A204.1 (cell line): ENCODE data around the gene NTN5.
"Not testable (repeated sequence)": the region's sequence is repeated elsewhere in the genome, so short reads cannot be mapped to it uniquely, and the experiment has no call there.

Source experiments
- FAIRE-seq: peaks from 2 replicates; lab custom pipeline; 2012; peaks lifted over from hg19 to GRCh38; lab: Jason Lieb, UNC

NTN5 gene, protein sequence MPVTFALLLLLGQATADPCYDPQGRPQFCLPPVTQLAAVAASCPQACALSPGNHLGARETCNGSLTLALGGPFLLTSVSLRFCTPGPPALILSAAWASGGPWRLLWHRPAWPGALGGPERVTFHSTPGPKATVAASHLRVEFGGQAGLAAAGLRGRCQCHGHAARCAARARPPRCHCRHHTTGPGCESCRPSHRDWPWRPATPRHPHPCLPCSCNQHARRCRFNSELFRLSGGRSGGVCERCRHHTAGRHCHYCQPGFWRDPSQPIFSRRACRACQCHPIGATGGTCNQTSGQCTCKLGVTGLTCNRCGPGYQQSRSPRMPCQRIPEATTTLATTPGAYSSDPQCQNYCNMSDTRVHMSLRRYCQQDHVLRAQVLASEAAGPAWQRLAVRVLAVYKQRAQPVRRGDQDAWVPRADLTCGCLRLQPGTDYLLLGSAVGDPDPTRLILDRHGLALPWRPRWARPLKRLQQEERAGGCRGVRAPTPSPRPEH

DNA sequence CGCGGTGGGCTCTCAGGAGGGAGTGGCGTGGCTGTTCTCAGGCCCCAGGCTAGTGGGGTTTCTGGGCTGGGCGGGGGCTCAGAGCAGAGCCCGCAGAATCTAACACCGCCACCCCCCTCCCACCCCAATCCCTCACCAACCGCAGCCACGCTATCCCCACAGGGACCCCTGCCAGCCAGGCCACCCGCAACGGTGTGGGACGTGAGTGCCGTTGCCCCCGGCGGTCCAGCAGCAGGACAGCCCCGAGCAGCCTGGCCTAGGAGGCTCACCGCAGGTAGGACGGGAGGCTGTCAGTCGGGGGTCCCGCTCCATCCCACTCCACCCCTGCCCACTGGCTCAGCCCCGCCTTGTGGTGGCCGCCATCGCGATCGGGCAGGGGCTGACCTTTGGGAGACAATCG lies at the start of gene NTN5:
Gene NTN5, minus strand, starts transcription at position 24 of the 400 bp plus-strand sequence. CDS start 2,031 bp downstream, outside the sequence.
- FAIRE-seq, result no peak

DNA sequence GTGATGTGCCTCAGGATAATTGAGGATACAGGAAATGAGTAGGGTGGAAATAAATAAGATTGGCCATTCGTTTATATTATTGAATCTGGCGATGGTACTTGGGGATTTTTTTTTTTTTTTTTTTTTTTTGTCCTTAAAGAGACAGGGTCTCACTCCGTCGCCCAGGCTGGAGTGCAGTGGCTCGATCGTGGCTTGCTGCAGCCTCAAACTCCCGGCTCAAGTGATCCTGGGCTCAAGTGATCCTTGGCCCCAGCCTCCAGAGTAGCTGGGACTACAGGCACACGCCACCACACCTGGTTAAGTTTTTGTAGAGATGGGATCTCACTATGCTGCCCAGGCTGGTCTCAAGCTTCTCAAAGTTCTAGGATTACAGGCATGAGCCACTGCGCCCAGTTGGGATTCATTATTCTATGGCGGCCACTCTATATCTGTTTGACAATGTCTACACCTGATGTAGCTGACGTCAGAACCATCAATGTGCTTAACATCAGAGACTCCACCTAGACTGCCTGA lies 49.4 kb upstream of the NTN5 start:
- no peak for FAIRE-seq

DNA sequence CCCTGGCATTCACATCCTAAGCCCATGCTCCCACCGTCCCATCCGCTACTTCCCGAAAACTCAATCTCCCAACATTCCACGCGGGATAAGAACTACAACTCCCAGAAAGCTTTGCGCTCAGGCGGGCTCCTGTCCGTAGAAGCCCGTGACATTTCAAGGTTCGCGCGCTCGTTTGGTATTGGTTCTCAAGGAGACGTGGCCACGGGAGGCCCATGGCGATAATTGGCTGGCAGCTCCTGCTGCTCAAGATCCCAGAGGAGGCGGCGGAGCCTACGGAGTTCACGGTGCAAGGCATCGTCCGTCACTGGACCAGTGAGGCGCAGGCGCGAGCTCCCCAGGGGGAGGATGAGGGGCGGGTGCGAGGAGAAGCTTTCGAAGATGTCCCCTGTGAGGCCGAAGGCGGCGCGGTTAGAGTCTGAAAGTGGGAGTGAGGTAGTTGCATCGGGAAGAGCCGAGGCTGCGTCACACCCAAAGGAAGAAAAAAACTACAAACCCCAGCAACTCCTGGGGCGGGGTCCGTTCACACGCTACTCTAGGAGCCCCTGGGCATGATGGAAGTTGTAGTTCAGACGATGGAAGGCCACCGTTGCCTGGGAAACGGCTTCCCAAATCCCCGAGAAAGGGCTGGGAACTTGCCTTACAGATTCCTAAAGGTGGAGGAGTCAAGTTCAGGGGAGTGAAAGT lies 47.9 kb upstream of the NTN5 start:
- peak; percentile 98 for FAIRE-seq

DNA sequence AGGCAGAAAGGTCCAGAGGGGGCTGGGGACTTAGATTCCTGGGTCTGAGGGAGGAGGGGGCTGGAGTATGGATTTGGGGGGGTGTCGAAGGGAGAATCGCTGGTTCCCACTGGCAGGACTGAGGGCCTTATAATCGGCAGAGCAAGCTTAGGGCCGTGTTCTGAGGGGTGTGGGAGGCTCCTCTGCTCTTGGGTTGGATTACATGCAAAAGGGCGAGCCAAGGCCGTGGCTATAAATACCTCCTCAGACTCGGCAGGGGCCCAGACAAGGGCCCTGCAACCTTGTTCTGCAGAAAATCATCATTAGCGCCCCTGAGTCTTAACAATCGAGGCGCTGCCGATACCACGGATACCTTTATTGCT lies 47.4 kb upstream of the NTN5 start:
- no peak for FAIRE-seq

DNA sequence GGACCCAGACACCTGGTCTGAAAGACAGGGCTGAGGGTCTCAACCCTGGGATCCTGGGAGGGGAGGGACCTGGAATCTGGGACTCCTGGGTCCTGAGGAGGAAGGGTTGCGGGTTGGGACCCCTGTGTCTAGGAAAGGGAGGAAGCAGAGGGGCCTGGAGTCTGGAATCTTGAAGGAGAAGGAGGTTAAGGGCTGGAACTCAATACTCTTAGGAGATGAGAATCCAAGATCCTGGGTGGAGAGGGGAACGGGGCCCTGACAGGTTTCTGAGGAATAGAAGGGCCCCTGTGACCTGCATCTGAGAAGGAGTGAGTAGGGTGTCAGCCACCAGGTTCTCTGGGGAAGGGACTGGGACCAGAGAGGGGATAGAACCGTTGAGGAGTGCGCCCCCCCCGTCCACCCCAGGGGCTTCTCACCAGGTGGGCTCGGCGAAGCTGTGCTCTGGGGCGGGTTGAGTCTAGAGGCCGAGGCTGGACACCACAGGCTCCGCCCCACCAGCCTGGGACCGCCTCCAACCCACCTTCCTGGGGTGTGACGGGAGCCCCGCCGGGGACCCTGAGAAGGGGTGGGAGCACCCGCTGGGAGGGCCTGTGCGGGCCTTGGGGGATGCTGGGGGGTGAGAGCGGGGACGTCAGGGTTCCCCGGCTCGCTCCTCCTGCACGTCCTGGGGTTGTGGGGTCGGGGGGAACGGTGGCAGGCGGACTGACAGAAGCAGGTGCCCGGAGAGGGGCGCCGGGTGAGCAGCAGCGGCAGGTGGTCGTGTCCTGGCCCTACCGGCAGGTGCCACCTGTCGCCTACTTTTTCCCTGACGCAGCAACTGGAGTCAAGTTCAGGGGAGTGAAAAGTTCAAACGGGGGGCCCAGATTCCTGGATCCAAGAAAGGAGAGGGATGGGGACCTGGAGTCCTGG lies 46.7 kb upstream of the NTN5 start, which contains the start of gene MAMSTR:
Gene MAMSTR, minus strand, starts transcription at position 463 of the 909 bp plus-strand sequence. CDS start 694 bp downstream, outside the sequence.
- FAIRE-seq, result no peak

GRCh38 chr19:48718711-48719231 lies 46.0 kb upstream of the NTN5 start:
- no peak for FAIRE-seq

GRCh38 chr19:48718106-48718505 lies 45.3 kb upstream of the NTN5 start:
- not testable (repeated sequence) for FAIRE-seq

GRCh38 chr19:48716562-48717291 lies 43.9 kb upstream of the NTN5 start:
- FAIRE-seq, result no peak

GRCh38 chr19:48715681-48716171 lies 42.9 kb upstream of the NTN5 start:
- FAIRE-seq, result no peak

- no peak for FAIRE-seq
Observed at GRCh38 chr19:48714759-48715675, 42.2 kb upstream of the NTN5 start.

DNA sequence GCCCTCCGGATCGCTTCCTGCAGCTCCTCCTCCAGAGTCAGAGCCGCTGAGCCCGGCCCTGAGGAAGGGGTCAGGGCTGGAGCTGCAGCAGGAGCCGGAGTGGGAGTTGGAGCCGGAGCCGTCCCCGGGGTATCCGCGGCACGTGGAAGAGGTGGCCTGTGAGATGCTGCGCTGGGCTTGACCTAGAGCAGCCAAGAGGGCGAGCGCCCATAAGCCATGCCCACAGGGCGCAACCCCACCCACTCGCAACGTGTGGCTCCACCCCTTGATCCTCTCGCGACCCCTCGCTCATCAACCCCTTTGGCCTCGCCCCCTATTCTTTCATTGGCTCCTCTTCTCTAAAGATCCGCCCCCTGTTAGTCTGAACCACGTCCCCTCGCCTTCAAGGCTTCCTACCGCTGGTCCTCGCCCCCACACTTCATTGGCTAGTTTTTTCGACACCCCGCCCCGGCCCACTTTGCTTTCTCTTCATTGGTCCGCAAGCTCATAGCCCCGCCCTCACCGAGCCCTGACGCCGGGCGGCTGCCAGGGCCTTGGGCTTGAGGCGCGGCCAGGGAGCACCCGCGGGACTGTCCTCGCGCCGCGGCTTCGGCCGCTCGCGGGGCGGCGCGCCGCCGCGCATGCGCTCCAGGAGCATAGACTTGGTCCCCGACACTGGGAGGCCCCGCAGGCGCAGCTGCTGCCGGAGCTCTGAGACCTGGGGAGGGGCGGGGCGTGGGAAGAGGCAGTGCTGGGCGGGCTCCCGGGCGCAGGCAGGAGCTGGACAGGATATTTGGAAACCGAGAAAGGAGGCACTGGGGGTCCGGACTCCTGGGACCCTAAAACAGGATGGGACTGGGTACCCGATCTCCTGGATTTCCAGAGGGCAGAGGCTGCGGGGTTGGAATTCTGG lies 41.3 kb upstream of the NTN5 start:
- FAIRE-seq, result peak; percentile 97

GRCh38 chr19:48713041-48713863 lies 40.4 kb upstream of the NTN5 start:
- FAIRE-seq, result no peak

GRCh38 chr19:48711106-48711662 lies 38.4 kb upstream of the NTN5 start:
- no peak for FAIRE-seq

DNA sequence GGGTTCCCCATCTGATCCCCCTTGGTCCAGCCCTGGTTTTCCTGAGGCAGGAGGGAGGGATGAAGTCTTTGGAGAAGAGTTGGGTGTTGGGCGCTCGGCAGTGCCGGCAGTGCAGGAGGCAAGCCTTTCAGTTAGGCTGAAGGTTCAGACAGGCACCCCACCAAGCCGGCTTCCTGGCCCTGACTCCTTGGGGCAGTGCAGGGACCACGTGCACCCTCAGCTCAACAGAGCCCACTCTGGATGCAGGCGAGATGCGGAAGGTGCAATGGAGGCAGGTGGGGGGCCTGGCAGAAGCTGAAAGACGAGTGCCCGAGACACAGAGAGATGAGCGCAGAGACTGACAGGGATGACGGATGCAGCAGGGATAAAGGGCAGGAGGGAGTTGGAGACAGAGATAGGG lies 35.7 kb upstream of the NTN5 start:
- no peak for FAIRE-seq

- FAIRE-seq, result no peak
Observed at GRCh38 chr19:48705431-48705830, 32.6 kb upstream of the NTN5 start.

DNA sequence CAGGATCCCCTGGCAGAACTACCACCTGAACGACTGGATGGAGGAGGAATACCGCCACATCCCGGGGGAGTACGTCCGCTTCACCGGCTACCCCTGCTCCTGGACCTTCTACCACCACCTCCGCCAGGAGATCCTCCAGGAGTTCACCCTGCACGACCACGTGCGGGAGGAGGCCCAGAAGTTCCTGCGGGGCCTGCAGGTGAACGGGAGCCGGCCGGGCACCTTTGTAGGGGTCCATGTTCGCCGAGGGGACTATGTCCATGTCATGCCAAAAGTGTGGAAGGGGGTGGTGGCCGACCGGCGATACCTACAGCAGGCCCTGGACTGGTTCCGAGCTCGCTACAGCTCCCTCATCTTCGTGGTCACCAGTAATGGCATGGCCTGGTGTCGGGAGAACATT lies 30.5 kb upstream of the NTN5 start:
- no peak for FAIRE-seq

DNA sequence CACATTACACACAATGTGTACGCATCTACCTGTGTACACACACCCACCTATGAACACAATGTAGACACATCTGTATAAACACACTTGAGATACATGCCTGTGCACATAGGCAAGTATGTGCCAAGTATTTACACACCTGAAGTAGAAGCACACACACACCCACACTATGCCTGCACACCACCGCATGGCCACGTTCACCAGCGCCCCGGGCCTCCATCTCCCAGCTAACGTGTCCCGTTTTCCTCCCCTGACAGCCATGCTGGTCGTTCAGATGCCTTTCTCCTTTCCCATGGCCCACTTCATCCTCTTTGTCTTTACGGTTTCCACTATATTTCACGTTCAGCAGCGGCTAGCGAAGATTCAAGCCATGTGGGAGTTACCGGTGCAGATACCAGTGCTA lies 29.9 kb upstream of the NTN5 start:
- FAIRE-seq, result no peak

- FAIRE-seq, result no peak
Observed at GRCh38 chr19:48698046-48698445, 25.2 kb upstream of the NTN5 start.
